AML-193 (cell line): ENCODE data around the gene TTC28.
"Not testable (repeated sequence)": the region's sequence is repeated elsewhere in the genome, so short reads cannot be mapped to it uniquely, and the experiment has no call there.

Source experiments
- DNase-seq, 2 experiments: peaks; one replicate each; lab custom pipeline; 2025; lab: John Stamatoyannopoulos, UW

Gene TTC28

DNA sequence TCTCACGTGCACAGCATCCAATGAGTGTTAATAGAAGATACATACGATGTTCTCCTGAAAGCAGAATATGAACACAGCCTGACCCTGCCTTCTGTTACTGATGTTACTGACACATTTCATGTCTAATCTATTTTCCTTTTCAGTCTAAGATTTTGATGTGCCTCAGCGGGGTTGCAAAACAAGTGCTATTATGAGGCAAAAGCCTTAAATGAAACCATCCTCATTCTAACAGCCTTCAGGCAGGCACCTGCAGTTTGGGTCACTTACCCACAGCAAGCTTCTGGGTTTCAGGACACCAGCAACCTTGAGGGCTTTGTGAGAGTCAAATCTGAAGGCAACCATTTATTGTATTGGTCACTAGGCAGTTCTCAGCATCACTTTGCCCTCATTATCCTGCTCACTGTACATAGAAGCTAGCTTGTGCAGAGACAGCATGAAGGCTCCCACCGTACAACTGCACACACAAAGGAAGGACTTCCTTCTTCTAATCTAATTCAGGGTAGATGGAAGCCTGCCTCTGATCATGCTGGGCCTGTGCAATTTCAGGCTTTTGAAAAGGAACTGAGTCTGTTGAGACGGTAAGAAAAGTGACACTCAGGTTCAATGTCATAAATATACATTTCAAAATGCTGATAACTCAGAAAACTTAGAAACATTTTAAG is 577.4 kb downstream of the TTC28 start:
- DNase-seq = no peak

- no peak for DNase-seq
These were observed 582.0 kb downstream of the TTC28 start for GRCh38 chr22:28097627-28098026.

DNA sequence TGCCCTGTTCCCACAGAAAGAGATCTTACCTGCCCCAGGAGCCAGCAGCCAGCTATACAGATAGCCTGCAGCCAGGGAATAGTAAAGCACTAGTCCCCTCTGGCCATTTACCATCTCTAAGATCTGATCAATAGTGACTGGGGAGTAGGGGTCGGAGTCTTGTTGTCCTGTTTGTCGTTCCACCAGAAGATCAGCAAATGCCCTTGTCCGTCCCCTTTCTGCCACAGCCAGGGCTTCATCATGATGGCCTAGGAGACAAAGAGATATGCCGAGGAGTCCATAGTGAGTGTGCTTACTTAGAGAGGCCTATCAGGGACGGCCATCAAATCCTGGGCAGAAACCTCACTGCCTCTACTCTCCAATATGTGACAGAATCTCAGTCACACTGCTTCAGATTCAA is 583.5 kb downstream of the TTC28 start:
- no peak for DNase-seq

DNA sequence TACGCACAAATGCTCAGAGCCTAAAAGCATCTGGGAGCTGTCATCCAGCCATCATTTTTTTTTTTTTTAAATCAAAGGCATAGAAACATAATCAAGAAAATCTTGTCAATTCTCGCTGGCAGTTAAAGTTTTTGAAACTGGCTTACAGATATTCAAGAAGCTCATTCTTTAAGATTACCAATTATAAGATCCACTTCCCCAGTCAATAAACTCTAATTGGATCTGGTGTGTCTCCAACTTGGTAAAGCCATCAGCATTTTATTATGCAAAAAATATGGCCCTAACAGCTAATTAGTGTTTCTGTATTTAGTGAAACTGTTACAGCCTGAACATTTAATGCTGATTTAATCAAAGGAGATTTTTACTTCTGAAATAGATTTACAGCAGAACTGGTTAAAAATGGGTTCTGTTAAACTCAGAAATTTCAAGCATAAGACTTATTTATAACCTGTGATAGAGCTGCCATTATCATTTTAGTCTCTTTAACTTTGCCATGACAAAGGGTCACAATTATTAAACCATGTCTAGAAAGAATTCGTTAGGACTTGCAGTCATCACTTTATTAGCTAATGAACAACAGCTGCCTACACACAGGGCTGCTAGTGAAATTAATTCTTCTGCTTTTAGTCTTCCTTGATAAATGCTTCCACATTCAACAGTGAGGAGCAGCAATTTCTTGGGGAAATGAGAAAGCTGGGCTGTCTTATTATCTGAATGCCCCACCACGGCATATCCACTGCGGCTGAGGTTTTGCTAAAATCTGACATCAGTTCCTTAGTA is 584.1 kb downstream of the TTC28 start:
- DNase-seq = no peak

GRCh38 chr22:28094771-28095170 is 584.9 kb downstream of the TTC28 start:
- DNase-seq = no peak

- no peak for DNase-seq
These were observed 585.9 kb downstream of the TTC28 start for GRCh38 chr22:28093711-28094110.

GRCh38 chr22:28091486-28091885 is 588.2 kb downstream of the TTC28 start:
- DNase-seq = no peak

GRCh38 chr22:28089541-28089940 is 590.1 kb downstream of the TTC28 start:
- DNase-seq = not testable (repeated sequence)

DNA sequence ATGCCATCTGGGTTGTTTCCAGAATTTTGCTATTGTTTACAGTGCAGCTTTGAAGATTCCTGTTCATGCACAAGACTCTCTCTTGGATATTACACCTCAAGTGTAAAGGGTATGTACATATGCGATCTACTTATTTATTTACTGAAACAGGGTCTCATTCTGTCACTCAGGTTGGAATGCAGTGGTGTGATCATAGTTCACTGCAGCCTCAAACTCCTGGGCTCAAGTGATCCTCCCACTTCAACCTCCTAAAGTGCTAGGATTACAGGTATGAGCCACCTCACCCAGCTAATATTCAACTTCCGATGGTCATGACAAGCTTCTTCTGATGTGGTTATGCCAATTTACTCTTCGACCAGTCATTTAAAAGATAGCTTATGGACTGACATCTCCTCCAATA is 602.5 kb downstream of the TTC28 start:
- DNase-seq = no peak

DNA sequence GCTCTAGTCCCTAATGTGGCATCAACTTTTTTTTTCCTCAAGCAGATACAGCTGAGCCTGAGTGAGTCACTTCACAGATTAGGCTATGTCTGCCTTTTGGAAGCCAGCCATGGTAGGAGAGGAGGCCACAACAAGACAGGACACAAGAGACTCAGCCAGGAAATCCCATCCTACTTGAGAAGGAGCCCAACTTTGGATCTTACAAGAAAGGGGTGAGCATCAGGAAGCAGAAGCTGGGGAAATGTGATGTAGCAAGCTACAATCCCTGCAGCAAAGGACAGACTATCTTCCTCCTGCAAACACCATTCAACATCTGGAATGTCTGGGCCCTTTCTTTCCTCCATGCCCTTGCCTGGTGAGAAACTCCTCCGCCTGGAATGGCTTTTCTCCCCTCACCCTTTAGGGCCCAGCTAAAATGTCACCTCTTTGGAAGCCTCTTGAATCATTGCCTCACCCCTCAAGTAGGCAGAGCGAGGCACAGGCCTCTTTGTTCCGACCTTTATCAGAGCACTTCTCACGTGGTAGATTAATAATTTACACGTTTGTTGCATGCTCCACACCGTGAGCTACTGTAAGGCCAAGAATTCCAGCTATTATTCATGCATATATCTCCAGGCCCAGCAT is 604.2 kb downstream of the TTC28 start:
- DNase-seq = no peak

- DNase-seq = no peak
These were observed 605.1 kb downstream of the TTC28 start for GRCh38 chr22:28074526-28074925.

- no peak for DNase-seq
These were observed 607.6 kb downstream of the TTC28 start for GRCh38 chr22:28072066-28072465.

DNA sequence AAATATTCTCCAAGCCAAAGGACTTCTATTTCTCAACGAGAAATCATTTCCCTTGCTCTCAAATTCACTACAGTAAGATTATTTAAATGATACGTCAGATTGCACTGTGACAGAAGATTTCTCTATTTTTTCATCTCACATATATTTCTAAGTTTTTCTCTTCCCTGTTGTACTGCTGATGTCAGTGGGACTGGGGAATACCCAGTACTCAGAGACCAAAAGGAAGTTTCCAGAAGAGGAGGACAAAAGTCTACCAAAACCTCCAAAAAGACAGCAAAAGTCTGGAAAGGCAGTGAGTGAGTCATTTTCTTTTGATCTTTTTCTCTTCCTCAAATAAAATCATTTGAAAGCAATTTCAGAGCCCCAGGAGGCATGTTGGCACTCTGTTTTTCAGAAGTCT is 610.8 kb downstream of the TTC28 start:
- DNase-seq = no peak

- no peak for DNase-seq
These were observed 614.7 kb downstream of the TTC28 start for GRCh38 chr22:28064920-28065319.

- DNase-seq = no peak
These were observed 616.0 kb downstream of the TTC28 start for GRCh38 chr22:28063656-28064055.

DNA sequence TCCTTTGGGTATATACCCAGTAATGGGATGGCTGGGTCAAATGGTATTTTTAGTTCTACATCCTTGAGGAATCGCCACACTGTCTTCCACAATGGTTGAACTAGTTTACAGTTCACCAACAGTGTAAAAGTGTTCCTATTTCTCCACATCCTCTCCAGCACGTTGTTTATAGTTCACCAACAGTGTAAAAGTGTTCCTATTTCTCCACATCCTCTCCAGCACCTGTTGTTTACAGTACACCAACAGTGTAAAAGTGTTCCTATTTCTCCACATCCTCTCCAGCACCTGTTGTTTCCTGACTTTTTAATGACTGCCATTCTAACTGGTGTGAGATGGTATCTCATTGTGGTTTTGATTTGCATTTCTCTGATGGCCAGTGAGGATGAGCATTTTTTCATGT is 619.0 kb downstream of the TTC28 start:
- DNase-seq = not testable (repeated sequence)

- no peak for DNase-seq
These were observed 621.6 kb downstream of the TTC28 start for GRCh38 chr22:28058036-28058435.

DNA sequence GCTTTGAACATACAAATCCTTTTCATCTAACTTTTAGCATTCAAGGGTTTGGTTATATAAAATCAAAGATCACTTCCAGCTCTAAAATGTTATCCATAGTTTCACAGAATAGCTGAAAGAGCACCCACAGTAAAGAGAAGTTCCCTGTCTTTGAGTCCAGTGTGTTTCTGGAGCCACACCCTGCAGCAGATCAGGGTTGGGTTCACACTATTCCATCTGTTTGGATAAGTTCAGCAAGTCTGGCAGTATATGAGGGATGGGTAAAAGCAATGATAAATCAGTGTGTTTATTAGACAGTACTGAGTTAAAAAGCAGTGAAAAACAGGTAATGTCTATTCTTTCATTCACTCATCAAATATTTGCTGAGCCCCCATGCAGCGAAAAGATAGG is 624.8 kb downstream of the TTC28 start:
- no peak for DNase-seq

- no peak for DNase-seq
These were observed 625.5 kb downstream of the TTC28 start for GRCh38 chr22:28053896-28054818.

DNA sequence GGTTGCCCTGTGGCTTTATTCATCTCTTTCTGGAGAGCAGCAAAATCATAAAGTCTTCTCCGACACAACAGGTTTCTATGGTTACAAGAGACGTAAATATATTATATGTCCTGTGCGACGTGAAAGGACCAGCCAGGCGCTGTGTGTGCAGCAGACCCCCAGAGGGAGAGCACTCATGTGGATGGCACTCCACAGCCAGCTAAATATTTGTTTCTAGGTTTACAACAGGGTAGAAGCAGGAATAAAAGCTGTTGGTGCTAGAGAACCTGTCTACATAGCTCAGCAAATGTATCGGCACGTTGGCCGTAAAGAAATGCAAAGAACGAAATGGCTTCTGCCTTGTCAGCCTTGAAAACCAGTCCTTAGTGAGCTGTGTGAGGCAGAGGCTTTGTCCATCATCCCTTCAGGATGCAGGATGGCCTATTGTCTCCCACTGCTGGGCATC is 626.8 kb downstream of the TTC28 start:
- no peak for DNase-seq

DNA sequence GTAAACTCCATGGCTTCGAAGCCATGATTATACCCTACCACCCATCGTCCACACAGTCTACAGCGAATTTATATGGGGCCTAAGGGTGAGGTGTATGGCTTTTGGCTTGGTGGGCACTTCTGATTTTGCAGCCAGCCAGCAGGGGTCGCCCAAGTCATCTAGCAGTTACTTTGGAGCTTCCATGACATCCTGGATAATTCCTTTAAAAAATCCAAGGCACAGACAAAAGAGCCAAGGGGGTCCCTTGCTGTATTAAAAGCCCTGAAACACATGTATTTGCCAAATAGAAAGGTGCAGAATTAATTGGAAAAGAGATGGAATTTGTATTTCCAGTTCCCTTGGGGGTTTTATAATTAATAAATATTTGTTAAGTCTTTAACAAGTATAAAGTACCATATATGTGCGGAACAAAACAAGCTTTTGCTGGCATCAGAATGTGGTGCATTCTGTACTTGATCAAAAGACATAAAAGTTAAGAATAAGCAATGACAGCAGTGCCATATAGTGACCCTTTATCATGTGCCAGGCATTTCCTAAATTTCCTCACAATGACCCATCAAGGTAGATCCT is 627.8 kb downstream of the TTC28 start:
- DNase-seq = peak in 1 of 2 experiments; percentile 1
